ENCODE results near the gene CADPS2.

- TF ChIP-seq, protein P1, sequence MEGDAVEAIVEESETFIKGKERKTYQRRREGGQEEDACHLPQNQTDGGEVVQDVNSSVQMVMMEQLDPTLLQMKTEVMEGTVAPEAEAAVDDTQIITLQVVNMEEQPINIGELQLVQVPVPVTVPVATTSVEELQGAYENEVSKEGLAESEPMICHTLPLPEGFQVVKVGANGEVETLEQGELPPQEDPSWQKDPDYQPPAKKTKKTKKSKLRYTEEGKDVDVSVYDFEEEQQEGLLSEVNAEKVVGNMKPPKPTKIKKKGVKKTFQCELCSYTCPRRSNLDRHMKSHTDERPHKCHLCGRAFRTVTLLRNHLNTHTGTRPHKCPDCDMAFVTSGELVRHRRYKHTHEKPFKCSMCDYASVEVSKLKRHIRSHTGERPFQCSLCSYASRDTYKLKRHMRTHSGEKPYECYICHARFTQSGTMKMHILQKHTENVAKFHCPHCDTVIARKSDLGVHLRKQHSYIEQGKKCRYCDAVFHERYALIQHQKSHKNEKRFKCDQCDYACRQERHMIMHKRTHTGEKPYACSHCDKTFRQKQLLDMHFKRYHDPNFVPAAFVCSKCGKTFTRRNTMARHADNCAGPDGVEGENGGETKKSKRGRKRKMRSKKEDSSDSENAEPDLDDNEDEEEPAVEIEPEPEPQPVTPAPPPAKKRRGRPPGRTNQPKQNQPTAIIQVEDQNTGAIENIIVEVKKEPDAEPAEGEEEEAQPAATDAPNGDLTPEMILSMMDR (IDR thresholded peaks at IDR 0.05): no peak
- no peak for TF ChIP-seq EZH2 (IDR thresholded peaks at IDR 0.05; ENCODE audit: borderline replicate concordance, insufficient read depth, low read depth, low read length, poor library complexity, severe bottlenecking)
Measured at GRCh38 chr7:122413339-122413738, 472.9 kb downstream of the CADPS2 start.
